GM21528 (cell line): ENCODE measurements around the gene C3.

Experiments used
- ATAC-seq: cut with Tn5 transposase; IDR thresholded peaks from one replicate; pipeline ENCODE4 v1.9.1; 2021; ENCODE audit warnings: mild to moderate bottlenecking, moderate library complexity; ENCODE audit not compliant: unreplicated experiment, low FRiP score

The C3 gene

GRCh38 chr19:6745965-6746364 lies 25.5 kb upstream of the C3 start:
- no peak for ATAC-seq

DNA sequence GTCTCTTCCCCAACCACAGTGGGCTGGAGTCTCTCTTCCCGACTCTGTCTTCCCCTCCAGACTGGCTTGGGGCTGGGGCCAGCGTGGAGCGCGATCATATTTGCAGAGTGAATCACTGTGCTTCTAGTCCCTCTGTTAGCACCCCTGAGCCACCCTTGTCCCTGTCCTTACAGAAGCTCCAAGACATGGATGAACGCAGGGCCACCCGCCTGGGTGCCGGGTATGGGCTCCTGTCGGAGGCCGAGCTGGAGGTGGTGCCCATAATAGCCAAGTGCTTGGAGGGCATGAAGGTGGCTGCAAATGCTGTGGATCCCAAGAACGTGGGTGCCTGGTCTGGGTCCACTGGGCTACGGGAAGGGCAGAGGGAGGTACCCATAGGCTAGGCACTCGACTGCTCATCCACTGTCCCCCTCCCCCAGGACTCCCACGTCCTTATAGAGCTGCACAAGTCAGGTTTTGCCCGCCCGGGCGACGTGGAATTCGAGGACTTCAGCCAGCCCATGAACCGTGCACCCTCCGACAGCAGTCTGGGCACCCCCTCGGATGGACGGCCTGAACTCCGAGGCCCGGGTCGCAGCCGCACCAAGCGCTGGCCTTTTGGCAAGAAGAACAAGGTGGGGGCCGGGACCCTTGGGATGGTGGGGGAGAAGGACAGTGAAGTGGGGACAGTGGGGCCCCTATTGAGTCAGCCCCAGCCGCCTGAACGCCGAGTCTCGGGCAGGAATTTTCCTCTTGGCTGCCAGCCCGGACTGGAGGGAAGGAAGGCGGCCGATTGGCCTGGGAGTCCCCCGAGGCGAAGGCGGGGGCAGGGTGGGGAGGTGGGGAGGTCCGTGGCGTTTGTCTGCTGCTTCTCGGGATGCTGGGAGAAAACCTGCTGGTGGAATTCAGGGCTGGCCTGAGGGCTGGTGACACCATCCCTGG lies 24.2 kb upstream of the C3 start:
- ATAC-seq = no peak

- ATAC-seq = no peak
These were observed 23.4 kb upstream of the C3 start for GRCh38 chr19:6743714-6744380.

DNA sequence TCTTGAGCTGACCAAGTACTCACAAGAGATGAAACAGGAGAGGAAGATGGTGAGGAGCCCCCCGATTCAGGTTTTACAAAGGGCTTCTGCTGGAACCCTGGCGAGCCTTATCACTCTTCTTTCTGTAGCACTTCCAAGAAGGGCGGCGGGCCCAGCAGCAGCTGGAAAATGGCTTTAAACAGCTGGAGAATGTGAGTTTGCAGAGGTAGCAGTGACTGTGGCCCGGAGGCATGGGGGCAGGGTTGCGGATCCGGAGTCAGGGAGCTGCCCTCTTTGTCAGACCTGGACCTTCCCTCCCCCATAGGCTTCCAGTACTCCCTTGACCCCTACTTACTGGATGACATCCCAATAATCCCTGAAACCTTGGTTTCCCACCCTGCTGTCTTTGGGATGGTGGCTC lies 22.6 kb upstream of the C3 start:
- no peak for ATAC-seq

- ATAC-seq = no peak
These were observed 20.3 kb upstream of the C3 start for GRCh38 chr19:6740589-6741343.

DNA sequence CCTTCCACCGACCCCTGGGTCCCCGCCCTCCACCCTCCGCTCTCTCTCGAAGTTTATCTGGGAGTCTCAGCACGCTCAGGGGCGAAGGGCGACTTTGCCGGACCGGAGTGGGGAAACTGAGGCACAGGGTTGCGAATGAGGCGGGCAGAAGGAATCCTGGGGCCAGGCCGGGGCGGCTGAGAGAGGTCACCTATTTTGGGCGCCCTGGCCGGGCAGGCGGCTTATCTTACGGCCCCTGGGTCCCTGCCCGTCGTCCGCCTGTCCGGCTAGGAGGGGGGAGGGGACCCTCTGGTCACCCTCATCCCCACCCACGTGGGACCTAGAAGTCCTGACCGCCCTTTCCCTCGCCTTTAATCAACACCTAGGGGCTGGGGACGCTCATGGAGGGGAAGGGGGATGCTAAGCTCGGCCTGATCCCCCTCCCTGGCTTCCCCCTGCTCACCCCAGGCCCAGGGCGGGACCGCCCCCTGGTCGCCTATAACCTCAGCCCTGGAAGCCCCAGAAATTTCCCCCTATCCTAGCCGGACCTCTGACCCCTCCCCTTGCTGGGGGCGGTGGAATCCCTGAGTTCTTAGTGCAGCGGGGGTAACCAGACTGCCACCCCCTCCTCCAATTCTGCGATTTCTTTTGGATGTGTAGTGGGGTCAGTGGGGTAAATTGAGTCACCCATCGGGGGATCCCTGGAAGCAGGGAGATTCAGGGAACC lies 19.6 kb upstream of the C3 start:
- no peak for ATAC-seq

DNA sequence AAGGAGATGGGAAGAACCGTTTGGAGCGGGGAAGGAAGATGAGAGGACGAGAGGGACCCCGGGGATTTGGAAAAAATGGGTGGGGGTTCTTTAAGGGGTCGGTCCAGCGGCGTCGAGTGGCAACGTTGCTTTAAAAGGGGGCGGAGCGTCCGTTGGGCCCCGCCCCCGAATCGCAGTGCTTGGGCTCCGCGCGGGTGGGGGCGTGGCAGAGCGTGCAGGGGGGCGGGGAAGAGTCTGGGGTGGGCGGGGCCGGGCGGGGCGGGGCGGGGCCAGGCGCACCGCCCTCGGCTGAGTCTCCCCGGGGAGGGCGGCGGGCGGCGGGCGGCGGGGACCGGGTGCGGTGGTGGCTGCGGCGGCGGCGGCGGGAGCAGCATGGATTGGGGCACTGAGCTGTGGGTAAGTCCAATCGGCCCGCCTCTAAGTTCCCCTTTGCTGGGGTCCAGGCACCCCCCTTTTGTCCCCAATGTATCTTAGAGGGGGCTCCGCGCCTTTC lies 19.0 kb upstream of the C3 start, which contains the start of gene TRIP10:
TRIP10 (plus strand) TSS at position 291 of the 493 bp plus-strand sequence; CDS start at position 373, 82 bp downstream.
- ATAC-seq = no peak

GRCh38 chr19:6738787-6739389 lies 18.4 kb upstream of the C3 start:
- no peak for ATAC-seq

DNA sequence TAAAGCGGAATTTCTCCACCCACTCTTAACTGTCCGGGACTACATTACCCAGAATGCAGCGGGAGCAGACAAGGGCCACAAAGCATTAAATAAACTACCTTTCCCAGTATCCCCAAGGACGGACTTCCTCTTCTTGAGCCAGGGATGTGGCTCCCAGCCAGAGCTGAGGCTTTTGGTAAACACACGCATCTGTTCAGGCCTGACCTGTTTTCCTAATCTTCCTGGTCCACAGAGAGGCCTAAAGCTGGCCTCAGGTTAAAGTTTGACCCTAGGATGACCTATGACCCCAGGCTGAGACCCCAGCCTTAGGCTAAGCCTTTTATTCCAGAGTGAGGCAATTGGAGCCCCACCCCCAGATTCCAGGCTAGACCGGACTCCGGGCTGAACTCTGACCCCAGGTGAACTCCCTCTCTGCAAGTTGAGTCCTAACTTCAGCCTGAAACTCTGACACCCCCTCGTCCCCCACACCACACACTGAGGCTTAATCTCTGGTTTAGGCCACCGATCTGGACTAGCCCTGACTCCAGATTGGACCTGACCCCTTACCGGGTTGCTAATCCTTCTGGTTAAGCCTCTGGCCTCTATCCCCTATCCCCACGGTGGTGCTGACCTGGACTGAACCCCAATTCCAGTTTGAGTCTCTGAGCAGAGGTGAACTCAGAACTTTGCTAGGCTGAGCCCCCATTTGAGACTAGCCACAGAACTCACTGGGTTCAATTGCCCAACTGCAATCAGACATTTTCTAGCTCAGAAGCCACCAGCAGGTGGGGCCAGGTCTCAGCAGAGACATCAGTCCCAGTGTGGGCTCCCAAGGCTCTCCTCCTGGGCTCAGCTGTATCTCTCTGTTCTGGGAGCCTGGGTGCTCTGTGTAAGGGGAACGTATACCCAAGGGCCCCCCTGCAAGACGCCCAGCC lies 17.7 kb upstream of the C3 start:
- ATAC-seq = peak; percentile 8

GRCh38 chr19:6737284-6737872 lies 16.9 kb upstream of the C3 start, which contains the start of gene GPR108:
TSS of gene GPR108 (minus strand) at chr19:6737580. CDS start at chr19:6737576, 4 bp downstream.
- ATAC-seq = peak; percentile 60

GRCh38 chr19:6736917-6737283 lies 16.4 kb upstream of the C3 start:
- ATAC-seq = no peak

DNA sequence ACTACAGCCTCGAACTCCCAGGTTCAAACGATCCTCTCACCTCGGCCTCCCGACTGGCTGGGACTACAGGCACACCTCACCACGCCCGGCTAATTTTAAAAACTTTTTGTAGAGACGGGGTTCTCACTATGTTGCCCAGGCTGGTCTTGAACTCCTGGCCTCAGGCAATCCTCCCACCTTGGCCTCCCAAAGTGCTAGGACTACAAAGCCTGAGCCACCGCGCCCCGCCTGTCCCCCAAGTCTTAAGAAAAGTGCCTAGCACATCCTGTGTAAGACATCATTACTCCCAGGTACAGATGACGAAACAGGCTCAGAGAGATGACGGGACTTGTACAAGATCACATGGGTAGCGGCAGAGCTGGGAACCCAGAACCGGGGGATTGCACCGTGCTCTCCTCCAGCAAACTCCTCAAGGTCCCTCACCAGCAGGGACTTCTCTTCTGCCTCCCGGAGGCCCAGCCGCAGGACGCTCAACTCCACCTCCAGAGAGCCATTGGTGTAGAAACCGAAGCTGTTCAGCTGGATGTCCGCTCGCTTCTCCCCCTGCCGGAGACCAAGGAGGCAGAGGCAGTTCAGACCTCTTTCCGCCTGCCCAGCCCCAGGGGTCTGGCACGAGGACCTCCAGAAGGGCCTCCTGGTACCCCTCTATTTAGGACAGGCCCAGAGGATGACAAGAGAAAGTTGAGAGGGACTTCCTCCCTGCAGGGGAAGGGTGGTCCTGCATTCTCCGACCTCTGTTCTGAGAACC lies 15.9 kb upstream of the C3 start:
- no peak for ATAC-seq

GRCh38 chr19:6735181-6735911 lies 14.9 kb upstream of the C3 start:
- ATAC-seq = no peak

DNA sequence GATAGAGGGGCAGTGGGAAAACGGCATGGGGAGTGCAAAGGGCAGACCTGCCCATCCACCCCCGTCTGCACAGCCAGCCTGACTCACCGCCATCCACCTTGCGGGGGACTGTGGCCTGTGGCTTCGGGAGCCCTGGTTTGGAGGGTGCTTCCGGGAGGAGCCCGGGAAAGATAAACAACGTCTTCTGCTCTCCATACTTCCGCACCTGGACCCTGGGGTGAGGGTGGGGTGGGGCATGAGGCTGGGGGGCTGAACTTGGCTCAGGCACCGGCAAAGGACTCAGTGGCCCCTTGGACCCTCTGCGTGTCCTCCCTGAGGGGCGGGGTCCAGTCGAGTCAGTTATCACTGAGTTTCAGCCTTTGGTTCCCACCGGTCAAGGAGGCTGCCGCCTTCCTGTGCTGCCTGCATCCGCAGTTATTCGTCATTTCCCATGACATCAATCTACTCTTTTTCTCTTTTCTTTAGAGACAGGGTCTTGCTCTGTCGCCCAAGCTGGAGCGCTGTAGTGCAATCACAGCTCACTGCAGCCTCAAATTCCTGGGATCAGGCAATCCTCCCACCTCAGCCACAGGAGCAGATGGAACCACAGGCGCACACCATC lies 13.7 kb upstream of the C3 start:
- no peak for ATAC-seq

- ATAC-seq = no peak
These were observed 13.1 kb upstream of the C3 start for GRCh38 chr19:6733338-6734095.

GRCh38 chr19:6732803-6733337 lies 12.4 kb upstream of the C3 start:
- no peak for ATAC-seq
